C4-2B (cell line): Measurements from ENCODE around the gene C16orf78.
"Not testable (repeated sequence)": the region's sequence is repeated elsewhere in the genome, so short reads cannot be mapped to it uniquely, and the experiment has no call there.

Source experiments
- CTCF ChIP-seq: fragments of 450-650 bp; conservative IDR thresholded peaks from 2 replicates; pipeline ENCODE4 v1.5.1; 2017; ENCODE audit warnings: mild to moderate bottlenecking
- ZFX ChIP-seq: fragments of 450-650 bp; IDR thresholded peaks from 2 replicates; pipeline ENCODE4 v1.6.1; 2017

GRCh38 chr16:49361731-49362130 lies 11.9 kb upstream of the C16orf78 start:
- TF ChIP-seq CTCF, ZFX: not testable (repeated sequence)
